HepG2 (cell line): Measurements from ENCODE around the gene DHFR2. TPM values are rescaled to one million over a fixed set of nuclear protein-coding genes. Genes with fewer than 3 reads are reported as not detected.

Experiments
- ATAC-seq: fragments of 200-7000 bp; cut with Tn5 transposase; 3 replicates; pipeline ENCODE4 v1.9.1; 2020; ENCODE audit warnings: mild to moderate bottlenecking, moderate library complexity
- BruUV-seq: library from RNA; stranded (reverse); fragments of 400-500 nt; replicated peaks from 2 replicates; lab custom pipeline; 2021; lab: Mats Ljungman, UMichigan
- CTCF ChIA-PET: fragments of 300-600 bp; formaldehyde crosslinking; extraction: SDS; loops from one replicate; lab custom pipeline; 2021; ENCODE audit warnings: low total read pairs, inconsistent platforms, low intra/inter-chr PET ratio; lab: Yijun Ruan, JAX
- POLR2A ChIA-PET: fragments of 350-600 bp; sonication (Branson Sonifier 250); formaldehyde crosslinking; loops from one replicate; lab custom pipeline; 2020; ENCODE audit warnings: antibody characterized with exemption, inconsistent platforms; lab: Yijun Ruan, JAX
- DNase-seq: peaks from one replicate; pipeline ENCODE4 v3.0.0-alpha.2; 2015; ENCODE audit warnings: low spot score
- FAIRE-seq: peaks from 3 replicates; lab custom pipeline; 2011; peaks lifted over from hg19 to GRCh38; lab: Jason Lieb, UNC
- H2AFZ ChIP-seq: one replicate; pipeline ENCODE4 v1.6.1; 2011; ENCODE audit warnings: low read length, inconsistent platforms
- H3K27ac ChIP-seq: fragments of 300-600 bp; 3 replicates; pipeline ENCODE4 v1.8.0; 2011; ENCODE audit warnings: mixed run types, mild to moderate bottlenecking, mixed read lengths, low read length, inconsistent platforms; ENCODE audit not compliant: insufficient read depth; ENCODE audit errors: extremely low read length
- H3K27me3 ChIP-seq, 2 experiments: fragments of 200-600 bp in 1 of 2; 2 replicates in 1 of 2; 3 replicates in 1 of 2; pipeline versions ENCODE4 v1.6.0 to v1.8.0; 2011; ENCODE audit warnings: low read length in 2 of 2, mild to moderate bottlenecking in 2 of 2, moderate library complexity in 2 of 2, inconsistent platforms in 1 of 2; ENCODE audit not compliant: insufficient read depth in 2 of 2, control insufficient read depth in 1 of 2
- H3K36me3 ChIP-seq, 2 experiments: fragments of 200-600 bp in 1 of 2; replicated peaks in 1 of 2; 2 replicates in 1 of 2; 3 replicates in 1 of 2; pipeline versions ENCODE4 v1.5.1 to v1.8.0; 2011; ENCODE audit warnings: low read length in 2 of 2, inconsistent platforms in 1 of 2; ENCODE audit not compliant: insufficient read depth in 2 of 2, control insufficient read depth in 1 of 2
- H3K4me1 ChIP-seq: 2 replicates; pipeline ENCODE4 v1.5.1; 2012; ENCODE audit warnings: low read length, inconsistent platforms; ENCODE audit not compliant: insufficient read depth
- H3K4me2 ChIP-seq: 2 replicates; pipeline ENCODE4 v1.6.0; 2011; ENCODE audit warnings: low read depth, low read length, inconsistent platforms
- H3K4me3 ChIP-seq, 3 experiments: fragments of 200-600 bp in 1 of 3; sonication (generic), shearing (Covaris generic) in 1 of 3; replicated peaks in 1 of 3; 2 replicates each; pipeline ENCODE4 v1.5.1; 2011 to 2016; ENCODE audit warnings: low read length in 3 of 3, inconsistent platforms in 2 of 3, low read depth in 2 of 3, mild to moderate bottlenecking in 2 of 3, control low read depth in 1 of 3, mixed read lengths in 1 of 3; ENCODE audit not compliant: insufficient read depth in 1 of 3
- H3K79me2 ChIP-seq: one replicate; pipeline ENCODE4 v1.6.1; 2011; ENCODE audit warnings: low read length, inconsistent platforms; ENCODE audit not compliant: insufficient read depth
- H3K9ac ChIP-seq: 2 replicates; pipeline ENCODE4 v1.6.0; 2011; ENCODE audit warnings: mild to moderate bottlenecking, low read depth, low read length, inconsistent platforms; ENCODE audit not compliant: insufficient read depth
- H3K9me3 ChIP-seq: 2 replicates; pipeline ENCODE4 v1.5.1; 2012; ENCODE audit warnings: mild to moderate bottlenecking, low read length
- H4K20me1 ChIP-seq: 2 replicates; pipeline ENCODE4 v1.6.0; 2011; ENCODE audit warnings: inconsistent platforms, mild to moderate bottlenecking, low read length, moderate library complexity; ENCODE audit not compliant: insufficient read depth
- KMT2A ChIP-seq: sonication (generic); formaldehyde crosslinking; IDR thresholded peaks from 2 replicates; pipeline ENCODE4 v1.4.0; 2020; ENCODE audit warnings: missing genetic modification reagents
- MTA1 ChIP-seq: sonication (generic); formaldehyde crosslinking; IDR thresholded peaks from 2 replicates; pipeline ENCODE4 v1.4.0; 2020; ENCODE audit warnings: missing genetic modification reagents, mild to moderate bottlenecking, borderline replicate concordance
- MTF2 ChIP-seq: sonication (generic); formaldehyde crosslinking; IDR thresholded peaks from 2 replicates; pipeline ENCODE4 v1.5.0; 2020; ENCODE audit warnings: missing genetic modification reagents, borderline replicate concordance
- NFIC ChIP-seq: IDR thresholded peaks from 2 replicates; pipeline ENCODE4 v1.6.1; 2012; ENCODE audit warnings: mild to moderate bottlenecking, low read length, inconsistent platforms
- SCMH1 ChIP-seq: sonication (generic); formaldehyde crosslinking; IDR thresholded peaks from 2 replicates; pipeline ENCODE4 v1.9.0; 2021; ENCODE audit warnings: missing genetic modification reagents, mild to moderate bottlenecking, borderline replicate concordance
- YY1 ChIP-seq: IDR thresholded peaks from 2 replicates; pipeline ENCODE4 v1.6.1; 2011; ENCODE audit warnings: low read length, low read depth, moderate library complexity, mild to moderate bottlenecking; ENCODE audit not compliant: insufficient read depth, insufficient replicate concordance
- ZFP36 ChIP-seq: fragments of 150-350 bp; IDR thresholded peaks from 2 replicates; pipeline ENCODE4 v1.6.1; 2018; ENCODE audit warnings: borderline replicate concordance, low read length, low read depth; ENCODE audit not compliant: partially characterized antibody
- WGBS: methylation state at CpG from one replicate; pipeline ENCODE4 v1.1.6; 2017; ENCODE audit warnings: low lambda C conversion rate; 5-methylcytosine and 5-hydroxymethylcytosine counted together
- in situ Hi-C: cut with HindIII; loops from 2 replicates; pipeline ENCODE4 v1.10.0; 2017; ENCODE audit warnings: low pct_unique_long_range_greater_than_20kb; ENCODE audit not compliant: extremely low pct_ligation_motif_present
- intact Hi-C: fragments of 100-400 bp; cut with micrococcal nuclease; formaldehyde crosslinking; loops from one replicate; pipeline ENCODE4 v1.10.0; 2022; ENCODE audit not compliant: unreplicated experiment
- polyA plus RNA-seq, 8 experiments: library from polyadenylated mRNA; depleted of rRNA in 3 of 8; stranded (reverse) in 7 of 8; unstranded in 1 of 8; fragments of >200 nt; fragmentation: Illumina TruSeq in 4 of 8; extraction: Trizol in 4 of 8; gene quantifications; 2 replicates each; pipeline versions ENCODE4 v1.2.1 to v1.2.3, GENCODE V29; 2011 to 2016; ENCODE audit warnings: low read depth in 4 of 8, missing spikeins in 1 of 8, mixed read lengths in 1 of 8; ENCODE audit not compliant: insufficient read depth in 1 of 8
- total RNA-seq, 5 experiments: library from RNA; depleted of rRNA; stranded (reverse); fragments of >200 nt; fragmentation: Illumina TruSeq; extraction: Trizol; gene quantifications; 2 replicates each; pipeline ENCODE4 v1.2.3, GENCODE V29; 2016; ENCODE audit warnings: low read depth in 1 of 5
- TF ChIP-seq, protein P1 (sequence below): IDR thresholded peaks from 2 replicates; pipeline ENCODE4 v1.6.1; 2012; ENCODE audit warnings: low read depth, low read length, improper control_type of control experiment

DHFR2 gene
- total and polyA plus RNA-seq, 2 of the 13 experiments (the other 11 are each of a cell fraction or from before 2014, with no cell fraction given), result 1.4 to 4.6 TPM

DNA sequence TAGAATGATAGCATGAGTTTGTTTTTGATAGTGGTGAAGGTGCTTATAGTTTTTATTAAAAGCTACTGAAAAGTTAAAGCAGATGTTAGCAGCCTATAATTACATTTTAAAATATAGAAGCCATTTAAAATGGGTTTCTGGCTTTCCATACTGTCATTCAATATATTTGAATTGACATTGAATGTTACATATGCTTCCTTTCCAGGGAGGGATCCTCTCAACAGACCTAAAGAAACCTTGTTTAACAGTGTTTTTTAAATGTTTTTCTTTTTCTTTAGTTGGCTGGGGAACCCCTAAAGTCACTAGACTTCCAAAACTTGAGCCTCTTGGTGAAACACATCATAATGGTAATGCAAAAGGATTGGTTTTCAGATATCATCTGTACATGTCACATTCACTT, 12.2 kb downstream of the DHFR2 start (continued):
- TF ChIP-seq, protein P1, sequence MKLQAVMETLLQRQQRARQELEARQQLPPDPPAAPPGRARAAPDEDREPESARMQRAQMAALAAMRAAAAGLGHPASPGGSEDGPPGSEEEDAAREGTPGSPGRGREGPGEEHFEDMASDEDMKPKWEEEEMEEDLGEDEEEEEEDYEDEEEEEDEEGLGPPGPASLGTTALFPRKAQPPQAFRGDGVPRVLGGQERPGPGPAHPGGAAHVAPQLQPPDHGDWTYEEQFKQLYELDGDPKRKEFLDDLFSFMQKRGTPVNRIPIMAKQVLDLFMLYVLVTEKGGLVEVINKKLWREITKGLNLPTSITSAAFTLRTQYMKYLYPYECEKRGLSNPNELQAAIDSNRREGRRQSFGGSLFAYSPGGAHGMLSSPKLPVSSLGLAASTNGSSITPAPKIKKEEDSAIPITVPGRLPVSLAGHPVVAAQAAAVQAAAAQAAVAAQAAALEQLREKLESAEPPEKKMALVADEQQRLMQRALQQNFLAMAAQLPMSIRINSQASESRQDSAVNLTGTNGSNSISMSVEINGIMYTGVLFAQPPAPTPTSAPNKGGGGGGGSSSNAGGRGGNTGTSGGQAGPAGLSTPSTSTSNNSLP, result no peak

DNA sequence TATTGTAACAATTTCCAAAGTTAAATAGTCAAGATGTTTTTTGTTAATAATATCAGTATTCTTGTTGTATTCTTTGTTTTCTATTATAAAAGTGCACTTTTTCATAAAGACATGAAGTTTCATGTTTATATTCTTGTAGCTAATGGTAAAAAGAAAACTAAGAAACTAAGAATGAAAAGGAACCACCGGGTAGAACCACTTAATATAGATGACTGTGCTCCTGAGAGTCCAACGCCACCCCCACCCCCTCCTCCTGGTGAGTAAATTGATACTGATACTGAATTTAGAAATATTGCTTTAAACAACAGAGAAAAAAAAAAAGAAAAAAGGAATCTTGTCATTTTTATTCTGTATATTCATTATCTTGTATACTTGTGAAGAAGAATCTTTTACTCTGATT, 13.4 kb downstream of the DHFR2 start:
- ChIA-PET POLR2A (no interaction called here), CTCF (no interaction called here)
- Histone ChIP-seq H3K27ac (no peak overlapping the region), H3K4me2 (no peak overlapping the region), H3K4me1 (no peaks in the 10 kb centered on the region), H3K36me3 (no peaks in the 10 kb centered on the region), H4K20me1 (no peaks in the 10 kb centered on the region), H3K79me2 (no peaks in the 10 kb centered on the region), H3K9me3 (no peaks in the 10 kb centered on the region), H3K9ac (no peak overlapping the region), H3K4me3 (no peak overlapping the region), H2AFZ (no peak overlapping the region), H3K27me3 (no peaks in the 10 kb centered on the region)
- BruUV-seq, result no TSS peak
- intact Hi-C loops (no loop called here), in situ Hi-C loops (no loop called here)
- FAIRE-seq, result no peak
- no peak for DNase-seq
- TF ChIP-seq MTF2 (CRISPR knock-in tag), result no peak
- TF ChIP-seq MTA1, result no peak
- TF ChIP-seq NFIC, result no peak
- no peak for TF ChIP-seq SCMH1 (CRISPR knock-in tag)
- no peak for TF ChIP-seq KMT2A
- TF ChIP-seq ZFP36, result no peak
- no peak for TF ChIP-seq YY1
- no peak for ATAC-seq
- WGBS, result 94% methylated on average over 2 of the region's 2 CpGs
